Ovary (tissue), 3 donors: Measurements from ENCODE around the gene RNF223.

Source experiments
- CTCF ChIP-seq, 3 donors: fragments of 450-650 bp in 2 of 3; fragments of 200-600 bp in 1 of 3; IDR thresholded peaks; one replicate each; pipeline versions ENCODE4 v1.5.1 to v1.8.0; 2016 to 2022; ENCODE audit warnings: antibody characterized with exemption in 3 of 3, mild to moderate bottlenecking in 1 of 3
- EP300 ChIP-seq: sonication (generic); formaldehyde crosslinking; IDR thresholded peaks from one replicate; pipeline ENCODE4 v1.6.1; 2017; ENCODE audit warnings: antibody characterized with exemption
- POLR2A ChIP-seq: fragments of 450-650 bp; IDR thresholded peaks from one replicate; pipeline ENCODE4 v1.6.1; 2017; ENCODE audit warnings: antibody characterized with exemption, mild to moderate bottlenecking, moderate library complexity
- donor health status: DM: no; HTN: no; CAD: no.

GRCh38 chr1:1068517-1069055 lies 5.5 kb downstream of the RNF223 start:
- TF ChIP-seq CTCF (IDR thresholded peaks at IDR 0.05) (no peak), POLR2A (no peak), EP300 (no peak)
